ENCODE measurements around the gene TCF15. TPM values are rescaled to one million over a fixed set of nuclear protein-coding genes. Genes with fewer than 3 reads are reported as not detected.
A peak's percentile ranks its signal among the peaks of the same experiment; 100 is the strongest.

Gene TCF15
- total and polyA plus RNA-seq, 2 of the 4 experiments (the other 2 are of a cell fraction), result not detected

DNA sequence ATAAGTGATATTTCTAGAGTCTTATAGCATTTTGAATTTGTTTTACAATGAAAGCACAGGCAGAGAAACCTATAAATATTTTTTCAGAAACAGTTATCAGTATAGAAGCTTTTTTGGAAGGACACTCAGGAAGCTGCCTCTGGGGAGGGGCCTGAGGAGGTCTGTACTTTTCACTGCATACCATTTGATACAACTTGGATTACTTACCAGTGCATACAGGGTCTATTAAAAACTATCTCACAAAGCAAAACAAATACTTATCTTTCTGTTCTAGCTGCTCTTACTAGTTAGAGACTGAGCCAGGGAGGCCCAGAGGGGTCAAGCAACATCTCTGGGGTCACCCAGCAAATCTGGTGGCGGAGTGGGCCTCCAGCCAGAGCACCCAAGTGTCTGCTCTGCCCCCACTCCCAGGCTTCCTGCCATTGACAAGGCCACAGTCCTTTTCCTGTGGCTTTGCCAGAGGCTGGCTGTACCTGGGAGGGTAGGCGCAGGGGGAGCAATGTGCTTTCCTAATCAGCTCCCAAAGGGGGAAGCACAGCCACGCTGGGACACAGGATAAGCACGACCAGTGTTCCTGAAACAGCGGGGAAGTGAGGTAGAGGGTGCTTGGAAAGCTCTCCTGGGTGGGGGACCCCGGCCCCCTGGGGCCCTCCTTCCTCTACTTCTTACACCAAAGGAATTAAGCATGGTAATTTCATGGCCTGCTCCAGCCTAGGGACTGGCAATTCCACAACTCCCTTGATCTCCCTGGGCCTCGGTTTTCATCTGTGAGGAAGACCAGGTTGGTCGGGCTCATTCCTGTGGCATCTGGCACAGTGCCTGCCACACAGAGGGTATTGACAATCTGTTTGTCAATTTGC lies 7.8 kb downstream of the TCF15 start:
- Histone ChIP-seq H3K27ac (ENCODE audit: insufficient read depth, low read length) (no peak overlapping the region), H3K79me1 (ENCODE audit: low read depth in 1 of 2, low read length in 2 of 2) (no peaks in the 10 kb centered on the region), H2AFZ (replicated peaks; ENCODE audit: low read length, poor library complexity) (no peak overlapping the region), H4K8ac (ENCODE audit: low read depth in 2 of 2, low read length in 2 of 2) (no peak overlapping the region), H2BK5ac (ENCODE audit: low read depth, low read length, poor library complexity, severe bottlenecking) (no peak overlapping the region), H3K4me2 (ENCODE audit: low read depth, low read length) (no peak overlapping the region), H3K27me3 (ENCODE audit: control insufficient read depth, insufficient read depth, low read length) (peaks cover 31% of the 10 kb centered on the region), H2AK5ac (ENCODE audit: low read depth, low read length) (no peak overlapping the region), H2BK15ac (ENCODE audit: low read depth, low read length) (no peak overlapping the region), H3K9ac (ENCODE audit: low read depth, low read length) (no peak overlapping the region), H3K56ac (ENCODE audit: extremely low read depth, insufficient read depth, low read length) (no peak overlapping the region), H4K20me1 (ENCODE audit: insufficient read depth, low read length) (no peaks in the 10 kb centered on the region), H3K4ac (ENCODE audit: low read depth, low read length) (no peak overlapping the region), H4K91ac (ENCODE audit: insufficient read depth, low read depth, low read length) (no peak overlapping the region), H3K14ac (replicated peaks; ENCODE audit: low read depth, low read length) (no peak overlapping the region), H3K9me1 (ENCODE audit: insufficient read depth, low read length) (no peaks in the 10 kb centered on the region), H3K18ac (ENCODE audit: low read depth, low read length) (no peak overlapping the region), H4K5ac (ENCODE audit: low read depth, low read length) (no peak overlapping the region), H3K9me3 (ENCODE audit: control insufficient read depth, insufficient read depth, low read length) (no peaks in the 10 kb centered on the region), H3K4me1 (ENCODE audit: control insufficient read depth, insufficient read depth, low read length) (no peaks in the 10 kb centered on the region), H3K36me3 (ENCODE audit: control insufficient read depth, insufficient read depth, low read length) (no peaks in the 10 kb centered on the region), H3K4me3 (ENCODE audit: insufficient read depth, low read depth, low read length) (no peak overlapping the region), H2BK20ac (ENCODE audit: low read depth, low read length) (no peak overlapping the region), H3K23ac (ENCODE audit: low read depth, low read length) (no peak overlapping the region), H2AK9ac (replicated peaks; ENCODE audit: low read depth, low read length, poor library complexity) (peak overlapping the region; percentile 55), H2BK120ac (ENCODE audit: low read depth, low read length) (no peak overlapping the region)
- in situ Hi-C loops (cut with MboI; ENCODE audit: low sequenced_read_pairs), result no loop called here
- CTCF ChIA-PET, result interaction anchor here (0.6 kb wide), 1 partner anchor 43 kb away, joined by 4 read pairs; no protein-coding TSS in a partner anchor
- WGBS, 2 experiments (ENCODE audit: extremely low coverage in 2 of 2, insufficient read length in 1 of 2), result no CpG with 5 or more reads among the region's 8 CpGs
- POLR2A ChIA-PET (ENCODE audit: unreplicated experiment), result no interaction called here
- no TSS peak for BruUV-seq (replicated peaks)
- DNase-seq (no peak), ATAC-seq (ENCODE audit: low read depth) (no peak)
- dilution Hi-C loops (cut with HindIII; ENCODE audit: low sequenced_read_pairs, unreplicated experiment), result no loop called here
- intact Hi-C loops (cut with micrococcal nuclease), result no loop called here
- no peak for TF ChIP-seq RFX5 (IDR thresholded peaks at IDR 0.05; ENCODE audit: low read depth, low read length)
- no peak for TF ChIP-seq RAD21 (IDR thresholded peaks at IDR 0.05; ENCODE audit: low read length)
- TF ChIP-seq POLR2A (IDR thresholded peaks at IDR 0.05; ENCODE audit: low read depth, low read length), result no peak
- TF ChIP-seq NFE2L2 (IDR thresholded peaks at IDR 0.05; ENCODE audit: low read depth, low read length), result no peak
- no peak for TF ChIP-seq MAFK (IDR thresholded peaks at IDR 0.05; ENCODE audit: low read depth, low read length)
- TF ChIP-seq CEBPB (IDR thresholded peaks at IDR 0.05; ENCODE audit: low read depth, low read length), result no peak
- no peak for TF ChIP-seq CTCF (conservative IDR thresholded peaks at IDR 0.05; ENCODE audit: low read depth, low read length)
- no peak for TF ChIP-seq FOS (IDR thresholded peaks at IDR 0.05; ENCODE audit: low read depth, low read length)
- TF ChIP-seq MXI1 (IDR thresholded peaks at IDR 0.05; ENCODE audit: borderline replicate concordance, low read depth, low read length), result no peak
- TF ChIP-seq BHLHE40 (IDR thresholded peaks at IDR 0.05; ENCODE audit: low read depth, low read length), result no peak
- TF ChIP-seq MAZ (IDR thresholded peaks at IDR 0.05; ENCODE audit: borderline replicate concordance, low read depth, low read length), result no peak
- no peak for TF ChIP-seq ELK1 (IDR thresholded peaks at IDR 0.05; ENCODE audit: borderline replicate concordance, low read depth, low read length)
- TF ChIP-seq, protein P1, sequence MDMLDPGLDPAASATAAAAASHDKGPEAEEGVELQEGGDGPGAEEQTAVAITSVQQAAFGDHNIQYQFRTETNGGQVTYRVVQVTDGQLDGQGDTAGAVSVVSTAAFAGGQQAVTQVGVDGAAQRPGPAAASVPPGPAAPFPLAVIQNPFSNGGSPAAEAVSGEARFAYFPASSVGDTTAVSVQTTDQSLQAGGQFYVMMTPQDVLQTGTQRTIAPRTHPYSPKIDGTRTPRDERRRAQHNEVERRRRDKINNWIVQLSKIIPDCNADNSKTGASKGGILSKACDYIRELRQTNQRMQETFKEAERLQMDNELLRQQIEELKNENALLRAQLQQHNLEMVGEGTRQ (IDR thresholded peaks at IDR 0.05; ENCODE audit: low read depth, low read length), result no peak
- TF ChIP-seq CHD1 (IDR thresholded peaks at IDR 0.05; ENCODE audit: low read depth, low read length), result no peak
- no peak for TF ChIP-seq RCOR1 (IDR thresholded peaks at IDR 0.05; ENCODE audit: insufficient replicate concordance, low read length)

All from IMR-90 (cell line).